Ramos (cell line): ENCODE results near the gene PGAM2.
"Not testable (repeated sequence)": the region's sequence is repeated elsewhere in the genome, so short reads cannot be mapped to it uniquely, and the experiment has no call there.

Experiments
- in situ Hi-C: fragments of 300-500 bp; cut with MboI; formaldehyde crosslinking; loops from one replicate; pipeline ENCODE4 v1.14.3; 2022; ENCODE audit warnings: low sequenced_read_pairs; ENCODE audit not compliant: unreplicated experiment

PGAM2 gene

DNA sequence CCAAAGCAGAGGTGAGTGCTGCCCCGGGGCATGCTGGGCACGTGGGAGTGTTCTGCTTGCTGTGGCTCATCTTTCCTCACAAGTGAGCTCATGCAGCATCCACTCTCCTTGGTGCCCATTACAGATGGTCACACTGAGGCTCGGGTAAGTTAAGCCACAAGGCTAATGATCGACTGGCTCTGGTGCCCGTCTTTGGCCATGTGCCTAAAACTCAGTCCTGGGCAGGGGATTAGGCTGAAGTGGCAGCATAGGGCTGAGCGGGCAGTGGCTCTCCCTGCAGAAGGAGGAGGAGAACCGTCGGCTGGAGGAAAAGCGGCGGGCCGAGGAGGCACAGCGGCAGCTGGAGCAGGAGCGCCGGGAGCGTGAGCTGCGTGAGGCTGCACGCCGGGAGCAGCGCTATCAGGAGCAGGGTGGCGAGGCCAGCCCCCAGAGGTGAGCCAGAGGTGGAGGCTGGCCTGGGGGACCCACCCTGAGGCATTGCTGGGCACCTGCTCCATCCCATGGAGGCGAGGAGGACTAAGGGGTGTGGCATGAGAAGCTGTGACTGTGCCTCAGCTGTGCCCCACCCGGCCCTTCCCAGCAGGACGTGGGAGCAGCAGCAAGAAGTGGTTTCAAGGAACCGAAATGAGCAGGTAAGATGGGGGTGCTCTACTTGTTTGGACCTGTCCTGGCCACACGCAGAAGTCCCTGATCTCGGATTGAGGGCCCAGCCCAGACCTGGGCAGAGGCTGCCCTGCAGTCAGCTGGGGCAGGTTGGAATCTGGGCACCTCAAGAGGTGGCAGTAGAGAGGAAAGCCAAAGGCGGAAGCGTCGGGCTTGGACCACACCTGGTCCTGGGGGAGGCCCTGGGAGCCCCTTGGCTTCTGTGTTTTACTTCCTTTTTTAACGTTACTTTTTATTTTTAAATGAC is 7.3 kb downstream of the PGAM2 start:
- in situ Hi-C loops: no loop called here

DNA sequence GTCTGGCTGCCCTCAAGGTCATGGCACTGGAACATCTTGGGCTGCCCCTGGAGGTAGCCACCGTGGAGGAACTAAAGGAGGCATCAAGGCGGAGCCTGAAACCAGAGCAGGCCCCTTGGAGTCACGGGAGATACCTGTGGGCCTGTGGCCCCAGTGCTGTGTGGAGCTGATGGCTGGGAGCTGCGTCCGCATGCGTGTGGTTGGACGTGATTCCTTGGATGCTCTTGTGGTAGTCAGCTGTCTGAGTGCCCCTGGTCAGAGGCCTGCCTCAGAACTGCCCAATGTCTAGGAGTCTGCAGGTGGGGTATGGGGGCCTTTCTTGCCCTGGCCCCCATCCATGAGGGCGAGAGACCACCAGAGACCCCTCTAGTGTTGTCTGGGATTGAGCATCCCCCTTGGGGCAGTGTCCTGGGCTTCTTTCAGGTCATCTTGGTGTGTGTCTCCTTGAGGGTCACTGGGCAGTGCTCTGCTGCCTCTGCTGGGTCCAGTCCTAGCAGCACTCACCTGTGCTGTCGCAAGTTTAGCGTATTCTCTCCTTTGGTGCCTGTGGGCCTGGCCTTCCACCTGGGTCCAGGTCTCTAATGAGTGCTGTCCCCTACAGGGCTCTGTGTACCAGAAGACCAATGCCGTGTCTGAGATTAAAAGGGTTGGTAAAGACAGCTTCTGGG is 8.1 kb downstream of the PGAM2 start:
- in situ Hi-C loops: no loop called here

DNA sequence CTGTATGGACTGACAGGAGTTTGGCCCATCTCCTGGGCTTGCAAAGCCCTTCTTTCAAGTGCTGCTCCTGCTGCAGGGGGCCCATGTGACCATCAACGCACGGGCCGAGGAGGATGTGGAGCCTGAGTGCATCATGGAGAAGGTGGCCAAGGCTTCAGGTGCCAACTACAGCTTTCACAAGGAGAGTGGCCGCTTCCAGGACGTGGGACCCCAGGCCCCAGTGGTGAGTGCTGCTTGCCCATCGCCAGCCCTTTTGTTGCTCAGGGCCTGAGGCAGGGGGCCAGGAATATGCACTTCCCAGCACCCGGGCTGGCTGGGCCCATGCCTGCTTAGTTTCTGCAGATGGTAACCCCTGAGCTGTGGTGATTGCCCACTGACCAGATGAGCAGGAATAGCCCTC is 8.7 kb downstream of the PGAM2 start:
- in situ Hi-C loops: no loop called here

DNA sequence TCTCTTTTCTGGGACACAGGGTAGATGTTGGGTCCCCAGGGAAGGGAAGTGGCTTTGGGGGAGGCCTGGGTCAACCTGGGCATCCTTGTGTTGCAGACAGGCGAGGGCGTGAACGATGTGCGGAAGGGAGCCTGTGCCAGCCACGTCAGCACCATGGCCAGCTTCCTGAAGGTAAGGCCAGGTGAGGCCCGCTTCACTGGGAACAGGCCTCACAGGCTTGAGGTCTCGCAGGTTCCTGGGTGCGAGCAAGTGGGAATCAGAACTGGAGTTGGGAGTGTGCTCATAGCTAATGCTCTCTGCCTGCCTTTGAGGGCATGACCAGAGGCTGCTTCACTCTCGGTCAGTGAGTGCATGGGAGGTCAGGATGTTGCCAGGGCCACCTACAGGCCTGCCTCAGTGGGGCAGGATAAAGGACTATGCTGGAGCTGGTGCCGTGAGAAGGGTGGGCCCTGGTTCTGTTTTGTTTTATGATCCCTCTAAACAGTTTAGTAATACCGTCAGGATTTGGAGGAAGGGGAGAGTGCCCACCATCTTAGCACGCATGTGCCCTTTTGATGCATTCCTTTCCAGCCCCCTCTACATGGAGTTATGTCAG is 12.5 kb downstream of the PGAM2 start:
- in situ Hi-C loops: no loop called here

GRCh38 chr7:44051611-44052220 is 13.7 kb downstream of the PGAM2 start:
- in situ Hi-C loops: no loop called here

- in situ Hi-C loops: no loop called here
Observed at GRCh38 chr7:44050915-44051560, 14.3 kb downstream of the PGAM2 start.

DNA sequence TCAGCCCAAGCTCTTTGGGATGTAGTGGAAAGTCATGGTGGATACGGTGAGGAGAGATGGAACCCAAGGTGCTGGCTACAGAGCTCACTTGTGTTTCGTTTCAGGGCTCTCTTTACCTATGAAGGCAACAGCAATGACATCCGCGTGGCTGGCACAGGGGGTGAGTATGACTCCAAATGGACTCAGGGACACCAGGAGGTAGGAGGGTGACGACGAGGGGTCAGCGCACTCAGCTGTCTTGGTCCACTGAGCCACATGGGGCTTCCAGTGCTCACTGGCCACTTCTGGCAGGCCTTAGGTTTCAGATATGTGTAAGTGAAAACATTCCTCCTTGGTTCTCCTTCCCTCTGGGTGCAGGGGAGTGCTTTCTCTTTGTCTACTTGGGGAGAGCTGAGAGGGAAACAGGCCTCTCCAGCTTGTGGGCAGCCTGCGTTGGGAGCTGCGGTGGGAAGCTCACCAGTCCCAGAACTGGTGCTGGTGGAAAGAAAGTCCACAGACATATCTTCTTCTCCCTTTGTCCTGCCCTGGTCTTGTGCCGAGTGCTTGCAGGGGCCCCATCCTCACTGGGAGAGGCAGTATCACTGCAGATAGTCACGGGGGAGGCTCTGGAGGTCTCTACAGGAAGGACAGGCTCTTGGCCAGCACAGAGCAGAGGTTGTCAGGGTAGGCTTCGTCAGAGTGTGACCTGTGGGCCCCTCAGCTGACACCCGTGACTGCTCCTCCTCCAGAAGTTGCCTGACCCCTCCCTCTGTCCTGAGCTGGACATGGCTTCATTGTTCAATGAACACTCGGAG is 15.0 kb downstream of the PGAM2 start:
- in situ Hi-C loops: no loop called here

- in situ Hi-C loops: no loop called here
Observed at GRCh38 chr7:44048031-44048795, 17.2 kb downstream of the PGAM2 start.

DNA sequence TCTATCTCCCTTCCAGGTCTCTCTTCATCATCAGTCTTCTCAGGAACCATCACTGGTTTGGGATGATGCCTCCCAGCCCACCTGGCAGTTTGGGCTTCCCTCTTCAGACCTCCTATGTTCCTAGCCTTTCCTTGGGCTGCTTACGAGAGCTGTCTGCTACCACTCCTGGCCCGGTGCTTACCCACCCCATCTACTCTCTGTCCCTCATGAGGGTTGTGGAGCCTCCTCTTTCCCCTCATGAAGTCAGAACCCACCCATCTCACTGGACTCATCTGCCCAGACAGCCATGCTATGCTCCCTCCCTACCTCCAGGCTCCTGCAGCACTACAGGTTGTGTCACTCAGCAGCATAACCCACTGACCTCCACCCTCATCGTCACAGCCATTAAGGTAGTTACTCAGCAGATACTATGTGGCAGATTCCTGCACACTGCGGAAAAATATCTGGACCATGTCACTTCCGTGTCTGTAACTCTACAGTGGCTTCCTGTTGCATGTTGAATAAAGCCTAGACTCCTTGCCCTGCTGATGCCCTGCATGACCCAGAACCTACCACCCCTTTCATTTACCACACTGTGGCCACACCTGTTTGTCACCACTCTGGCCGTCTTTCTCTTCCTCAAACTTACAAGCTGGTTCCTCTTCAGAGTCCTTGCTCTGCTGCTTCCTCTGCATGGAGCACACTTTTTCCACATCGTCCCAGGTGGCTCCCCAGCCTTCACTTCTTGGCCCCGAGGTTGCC is 18.9 kb downstream of the PGAM2 start:
- in situ Hi-C loops: no loop called here

- in situ Hi-C loops: no loop called here
Observed at GRCh38 chr7:44045226-44046014, 19.9 kb downstream of the PGAM2 start.

GRCh38 chr7:44044315-44045225 is 20.8 kb downstream of the PGAM2 start, which contains the start of gene DBNL:
TSS of gene DBNL (plus strand) at chr7:44044702. CDS start at chr7:44044738, 36 bp downstream.
- in situ Hi-C loops: no loop called here

- in situ Hi-C loops: no loop called here
Observed at GRCh38 chr7:44043902-44044301, 21.5 kb downstream of the PGAM2 start.

- in situ Hi-C loops: no loop called here
Observed at GRCh38 chr7:44042221-44042620, 23.1 kb downstream of the PGAM2 start.

GRCh38 chr7:44040493-44040891 is 24.9 kb downstream of the PGAM2 start:
- in situ Hi-C loops: not testable (repeated sequence)

DNA sequence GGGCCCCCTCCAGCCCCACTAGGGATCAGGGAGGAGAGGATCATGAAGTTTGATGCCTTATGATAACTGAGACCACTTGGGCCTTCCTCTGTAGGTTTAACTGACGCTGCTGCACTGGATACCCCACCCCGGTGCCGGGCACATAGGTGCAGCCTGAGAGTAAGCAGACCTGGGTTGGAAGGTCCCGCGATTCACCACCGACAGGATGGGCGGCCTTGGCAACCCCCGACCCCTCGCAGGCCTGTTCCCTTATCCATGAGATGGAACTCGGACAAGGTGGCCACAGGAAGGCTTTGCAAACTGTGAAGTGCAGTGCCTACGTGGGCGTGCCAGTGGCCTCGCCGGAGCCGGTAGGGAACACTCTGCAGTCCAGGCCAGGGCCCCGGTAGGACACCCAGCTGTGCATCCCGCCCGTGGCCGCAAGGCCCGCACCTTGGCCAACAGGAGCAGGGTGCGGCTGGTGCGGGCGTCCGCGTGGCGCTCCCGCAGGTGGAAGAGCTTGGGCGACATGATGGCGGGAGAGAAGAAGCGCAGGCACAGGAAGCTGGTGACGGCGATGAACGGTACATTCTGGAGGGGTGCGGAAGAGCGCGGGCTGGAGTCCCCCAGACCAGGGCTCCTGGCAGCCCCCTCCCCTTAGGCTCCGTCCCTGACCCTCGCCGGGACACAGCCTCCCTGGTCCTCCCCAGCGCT is 25.4 kb downstream of the PGAM2 start:
- in situ Hi-C loops: not testable (repeated sequence)
